Heart left ventricle (tissue), 13 donors: ENCODE results near the gene RAD51B.

Experiments
- CTCF ChIP-seq, 12 donors: fragments of 200-600 bp; sonication (generic) in 4 of 12; IDR thresholded peaks; one replicate each; pipeline versions ENCODE4 v1.5.0 to v1.8.0; 2018 to 2022; ENCODE audit warnings: antibody characterized with exemption in 12 of 12, mild to moderate bottlenecking in 5 of 12
- POLR2A ChIP-seq, 2 donors: fragments of 450-650 bp; IDR thresholded peaks; one replicate each; pipeline ENCODE4 v1.6.1; 2017; ENCODE audit warnings: antibody characterized with exemption in 2 of 2, mild to moderate bottlenecking in 2 of 2, moderate library complexity in 2 of 2
- donor health status: ischemic (EF 13 %, LVEDD 7.1; RV severe dilation, severe dysfunction).
- donor health status: DM: no; HTN: yes; CAD: no.
- donor health status: DM: no; HTN: no; CAD: no.
- donor health status: ischemic (EF 25% LVEDD 6.9; RV normal size, moderate dysfunction).
- donor health status: ischemic (EF 25% LVEDD 5.7; RV mildly dilated, moderate dysfunction).
- donor health status: ischemic (EF 35%, LVEDD 5.7; RV mildly dilated, moderate dysfunction).
- donor health status: nonischemic (EF 11% LVEDD 7.7; RV severe dilation, severe dysfunction).
- donor health status: DM: yes; HTN: yes; CAD: no.
- donor health status: PGD.
- donor health status: ischemic (EF 29% LVEDD 5.4; RV normal size, mild dysfunction).
- donor health status: nonischemic (EF 23%, LVEDD 6.1; RV moderate dilation, normal function).

GRCh38 chr14:68662392-68662791 lies 842.8 kb downstream of the RAD51B start:
- TF ChIP-seq POLR2A (IDR thresholded peaks at IDR 0.05) (no peak), CTCF (IDR thresholded peaks at IDR 0.05) (no peak)
